DMS53 treated with DMSO at 0.1 percent for 48 hours (cell line): ENCODE data around the gene IGF2BP1.
"Not testable (repeated sequence)": the region's sequence is repeated elsewhere in the genome, so short reads cannot be mapped to it uniquely, and the experiment has no call there.

Source experiments
- DNase-seq: peaks from one replicate; lab custom pipeline; 2025; ENCODE audit not compliant: unreplicated experiment; lab: John Stamatoyannopoulos, UW

The IGF2BP1 gene

DNA sequence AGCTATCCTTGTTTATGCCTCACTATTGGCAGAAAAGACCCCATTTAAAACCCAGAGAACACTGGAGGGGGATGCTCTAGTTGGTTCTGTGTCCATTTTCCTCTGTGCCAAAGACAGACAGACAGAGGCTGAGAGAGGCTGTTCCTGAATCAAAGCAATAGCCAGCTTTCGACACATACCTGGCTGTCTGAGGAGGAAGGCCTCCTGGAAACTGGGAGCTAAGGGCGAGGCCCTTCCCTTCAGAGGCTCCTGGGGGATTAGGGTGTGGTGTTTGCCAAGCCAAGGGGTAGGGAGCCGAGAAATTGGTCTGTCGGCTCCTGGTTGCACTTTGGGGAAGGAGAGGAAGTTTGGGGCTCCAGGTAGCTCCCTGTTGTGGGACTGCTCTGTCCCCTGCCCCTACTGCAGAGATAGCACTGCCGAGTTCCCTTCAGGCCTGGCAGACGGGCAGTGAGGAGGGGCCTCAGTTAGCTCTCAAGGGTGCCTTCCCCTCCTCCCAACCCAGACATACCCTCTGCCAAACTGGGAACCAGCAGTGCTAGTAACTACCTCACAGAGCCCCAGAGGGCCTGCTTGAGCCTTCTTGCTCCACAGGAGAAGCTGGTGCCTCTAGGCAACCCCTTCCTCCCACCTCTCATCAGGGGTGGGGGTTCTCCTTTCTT, 56.1 kb downstream of the IGF2BP1 start:
- no peak for DNase-seq

DNA sequence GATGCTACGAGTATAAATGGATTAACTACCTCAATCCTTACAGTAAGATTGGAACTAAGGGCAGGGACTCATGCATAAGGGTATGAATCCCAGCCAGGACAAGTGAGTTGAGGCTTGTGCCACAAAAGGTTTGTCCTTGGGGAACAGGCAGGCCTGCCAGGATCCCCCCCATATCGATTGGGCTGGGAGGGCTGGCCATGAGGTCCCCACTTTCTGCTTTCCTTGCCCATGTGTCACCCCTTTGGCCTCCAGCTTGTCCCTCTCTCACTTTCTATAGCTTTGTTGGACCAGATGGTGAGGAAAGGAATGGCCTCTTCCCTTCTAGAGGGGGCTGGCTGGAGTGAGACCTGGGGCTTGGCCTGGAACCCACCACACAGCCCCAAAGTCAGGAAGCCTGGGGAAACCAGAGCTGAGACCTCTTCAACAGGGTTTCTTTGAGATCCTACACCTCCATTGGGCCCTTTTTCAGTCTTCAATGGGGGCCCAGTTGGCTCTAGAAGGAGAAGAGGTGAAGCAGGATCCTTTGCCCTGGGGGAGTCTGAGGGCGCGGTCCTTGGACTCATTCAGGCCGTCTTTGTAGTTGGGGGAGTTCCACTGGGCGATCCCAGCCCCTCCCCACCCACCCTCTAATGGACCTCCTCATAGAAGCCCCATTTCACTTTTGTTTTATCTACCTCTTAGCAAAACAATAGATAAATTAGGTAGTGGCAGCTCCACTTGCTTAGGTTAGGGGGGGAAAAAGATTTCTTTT, 57.3 kb downstream of the IGF2BP1 start:
- DNase-seq = no peak

GRCh38 chr17:49055181-49055927, 58.2 kb downstream of the IGF2BP1 start:
- no peak for DNase-seq

- DNase-seq = no peak
Observed at GRCh38 chr17:49061524-49061943, 64.3 kb downstream of the IGF2BP1 start.

GRCh38 chr17:49063652-49064051, 66.5 kb downstream of the IGF2BP1 start:
- DNase-seq = no peak

GRCh38 chr17:49067163-49067562, 70.0 kb downstream of the IGF2BP1 start:
- DNase-seq = no peak

GRCh38 chr17:49069585-49070273, 72.5 kb downstream of the IGF2BP1 start:
- DNase-seq = no peak

GRCh38 chr17:49071106-49071505, 73.9 kb downstream of the IGF2BP1 start:
- DNase-seq = no peak

DNA sequence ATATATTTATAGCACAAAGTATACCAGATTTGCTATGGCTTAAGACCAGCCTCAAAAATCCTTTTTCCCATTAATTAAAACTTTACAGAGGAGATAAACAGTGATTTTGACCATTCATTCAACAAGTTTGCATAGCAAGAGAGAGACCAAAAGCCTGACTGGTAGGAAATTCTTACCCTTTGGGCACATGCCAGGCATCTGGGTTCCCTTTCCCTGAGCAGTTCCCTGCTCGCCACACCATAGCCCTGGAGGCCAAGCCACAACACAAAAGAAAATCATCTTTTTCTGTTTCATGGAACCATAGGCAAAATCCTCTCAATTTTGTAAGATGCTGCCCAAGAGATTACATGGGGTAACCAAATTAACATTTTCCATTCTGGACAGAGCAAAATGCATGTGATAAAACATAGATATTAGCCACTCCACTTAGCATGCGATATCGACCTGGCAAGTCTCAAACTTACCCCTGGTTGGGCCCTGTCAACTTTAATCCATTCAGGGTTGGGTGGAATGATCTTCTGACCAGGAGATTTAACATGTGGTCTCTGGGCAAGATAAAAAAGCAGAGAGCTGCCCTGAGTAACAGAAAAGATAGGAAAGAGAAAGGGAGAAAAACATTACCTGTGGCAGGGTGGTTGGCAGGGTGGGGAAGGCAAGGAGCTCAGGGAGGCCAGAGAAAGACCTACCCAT, 77.8 kb downstream of the IGF2BP1 start:
- DNase-seq = no peak

DNA sequence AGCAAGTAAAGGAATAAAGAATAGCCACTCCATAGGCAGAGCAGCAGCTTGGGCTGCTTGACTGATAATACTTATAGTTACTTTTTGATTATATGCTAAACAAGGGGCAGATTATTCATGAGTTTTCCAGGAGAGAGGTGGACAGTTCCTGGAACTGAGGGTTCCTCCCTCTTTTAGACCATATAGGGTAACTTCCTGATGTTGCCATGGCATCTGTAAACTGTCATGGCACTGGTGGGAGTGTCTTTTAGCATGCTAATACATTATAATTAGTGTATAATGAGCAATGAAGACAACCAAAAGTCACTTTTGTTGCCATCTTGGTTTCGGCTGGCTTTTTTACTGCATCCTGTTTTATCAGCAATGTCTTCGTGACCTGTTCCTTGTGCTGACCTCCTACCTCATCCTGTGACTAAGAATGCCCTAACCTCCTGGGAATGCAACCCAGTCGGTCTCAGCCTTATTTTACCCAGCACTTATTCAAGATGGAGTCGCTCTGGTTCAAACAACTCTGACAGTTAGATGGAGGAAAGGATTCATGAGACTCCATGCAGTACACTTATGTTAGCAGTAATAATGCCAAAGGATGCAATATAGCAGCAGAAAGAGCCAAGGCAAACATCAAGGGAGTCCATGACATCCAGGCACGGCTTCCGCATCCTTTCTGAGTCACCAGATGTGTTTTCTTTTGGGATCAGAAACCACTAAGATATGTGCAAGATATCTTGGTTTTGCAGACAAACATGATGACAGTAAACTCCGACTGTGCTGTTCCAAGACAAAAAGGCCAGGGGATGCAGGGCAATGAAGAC, 79.6 kb downstream of the IGF2BP1 start:
- DNase-seq = no peak

- no peak for DNase-seq
Observed at GRCh38 chr17:49078248-49078647, 81.1 kb downstream of the IGF2BP1 start.

- DNase-seq = no peak
Observed at GRCh38 chr17:49079840-49080663, 82.9 kb downstream of the IGF2BP1 start.

- no peak for DNase-seq
Observed at GRCh38 chr17:49082231-49082630, 85.0 kb downstream of the IGF2BP1 start.

- not testable (repeated sequence) for DNase-seq
Observed at GRCh38 chr17:49085046-49085445, 87.9 kb downstream of the IGF2BP1 start.

DNA sequence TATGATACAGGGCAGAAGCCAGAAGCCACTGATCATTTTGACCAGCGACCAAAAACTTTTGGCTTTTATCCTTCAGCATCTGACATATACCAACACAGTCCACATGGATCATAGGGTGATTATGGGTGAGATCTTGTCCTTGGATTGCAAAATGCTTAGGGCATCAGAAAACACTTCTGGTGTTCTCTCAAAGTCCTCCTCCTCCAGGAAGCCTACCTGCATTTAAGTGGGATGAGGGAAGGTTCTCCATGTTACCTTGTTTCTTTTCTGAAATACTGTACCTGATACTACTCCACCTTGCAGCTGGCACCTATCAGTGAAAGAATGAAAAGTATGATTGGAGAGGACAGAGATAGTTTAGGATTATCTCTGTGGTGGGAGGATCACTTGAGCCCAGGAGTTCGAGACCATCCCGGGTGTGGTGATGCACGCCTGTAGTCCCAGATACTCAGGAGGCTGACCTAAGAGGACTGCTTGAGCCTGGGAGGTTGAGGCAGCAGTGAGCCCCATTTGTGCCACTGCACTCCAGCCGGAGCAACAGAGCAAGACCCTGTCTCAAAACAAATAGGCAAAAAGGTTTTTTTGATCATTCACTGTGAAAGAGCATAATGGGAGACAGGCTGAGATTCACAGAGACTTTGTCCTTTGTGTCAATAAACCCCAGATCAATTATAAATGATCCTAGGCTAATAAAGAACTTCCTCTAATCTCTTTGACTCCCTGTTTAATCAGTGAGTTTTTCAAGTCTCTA, 88.6 kb downstream of the IGF2BP1 start:
- DNase-seq = no peak

DNA sequence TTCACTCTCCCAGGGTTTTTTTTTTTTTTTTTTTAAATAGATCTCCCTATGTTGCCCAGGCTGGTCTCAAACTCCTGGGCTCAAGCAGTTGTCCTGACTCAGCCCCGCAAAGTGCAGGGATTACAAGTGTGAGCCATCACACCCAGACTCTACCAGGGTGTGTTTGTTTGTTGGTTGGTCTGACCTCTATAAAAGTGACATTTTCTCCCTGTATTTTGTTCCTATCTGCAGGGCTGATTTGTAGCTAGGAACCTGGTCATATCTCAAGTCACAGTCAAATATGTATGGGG, 89.1 kb downstream of the IGF2BP1 start:
- DNase-seq = no peak

GRCh38 chr17:49086649-49087048, 89.5 kb downstream of the IGF2BP1 start:
- DNase-seq = no peak

- DNase-seq = no peak
Observed at GRCh38 chr17:49089094-49089493, 91.9 kb downstream of the IGF2BP1 start.
